Testis (tissue), 3 donors: Measurements from ENCODE around the gene TEX2. TPM values are rescaled to one million over a fixed set of nuclear protein-coding genes. Genes with fewer than 3 reads are reported as not detected.

Source experiments
- DNase-seq: peaks from one replicate; pipeline ENCODE4 v3.0.0-alpha.2; 2019
- H3K27ac ChIP-seq, 2 donors: fragments of 200-600 bp; sonication (generic); one replicate each; pipeline ENCODE4 v1.5.1; 2019
- H3K27me3 ChIP-seq: fragments of 200-600 bp; sonication (generic); one replicate; pipeline ENCODE4 v1.5.1; 2019
- H3K36me3 ChIP-seq: fragments of 200-600 bp; sonication (generic); one replicate; pipeline ENCODE4 v1.5.1; 2017; ENCODE audit warnings: low read depth; ENCODE audit errors: missing control alignments
- H3K4me1 ChIP-seq: fragments of 200-600 bp; sonication (generic); one replicate; pipeline ENCODE4 v1.5.1; 2019
- H3K4me3 ChIP-seq, 2 donors: fragments of 200-600 bp; sonication (generic); one replicate each; pipeline ENCODE4 v1.5.1; 2017 to 2019
- H3K9me3 ChIP-seq: fragments of 200-600 bp; sonication (generic); one replicate; pipeline ENCODE4 v1.5.1; 2017
- CTCF ChIP-seq, 3 experiments: fragments of 450-650 bp in 2 of 3; fragments of 200-600 bp in 1 of 3; sonication (generic) in 1 of 3; IDR thresholded peaks; one replicate each; pipeline ENCODE4 v1.5.1; 2016 to 2019; ENCODE audit warnings: antibody characterized with exemption in 3 of 3, mild to moderate bottlenecking in 2 of 3, moderate library complexity in 1 of 3
- POLR2A ChIP-seq: fragments of 450-650 bp; IDR thresholded peaks from one replicate; pipeline ENCODE4 v1.6.1; 2017; ENCODE audit warnings: antibody characterized with exemption, mild to moderate bottlenecking, moderate library complexity
- WGBS, 2 donors: methylation state at CpG; one replicate each; pipeline ENCODE4 v1.1.5; 2018; 5-methylcytosine and 5-hydroxymethylcytosine counted together
- intact Hi-C: fragments of 100-400 bp; cut with DNase I; formaldehyde crosslinking; loops from one replicate; pipeline ENCODE4 v1.15.1; 2023; ENCODE audit warnings: low total_unique reads
- polyA plus RNA-seq: library from polyadenylated mRNA; stranded (reverse); fragments of 350-450 nt; fragmentation: Illumina TruSeq; extraction: RNeasy Lipid Tissue Mini Kit (QIAGEN cat#74804); gene quantifications from one replicate; pipeline ENCODE4 v1.2.3, GENCODE V29; 2014; ENCODE audit warnings: low read depth, low replicate concordance; ENCODE audit not compliant: insufficient read depth
- total RNA-seq, 2 donors: library from RNA; depleted of rRNA; stranded (reverse); fragments of >200 nt; gene quantifications; one replicate each; pipeline ENCODE4 v1.2.3, GENCODE V29; 2016

TEX2 gene
- total and polyA plus RNA-seq, 3 donors from 2014 or later: 66.0 to 136 (median 99.9) TPM

GRCh38 chr17:64278614-64279013, 15.6 kb upstream of the TEX2 start:
- Histone ChIP-seq H3K27ac (no peak overlapping the region), H3K27me3 (no peaks in the 10 kb centered on the region), H3K4me3 (no peak overlapping the region), H3K36me3 (no peaks in the 10 kb centered on the region), H3K4me1 (peaks cover 7% of the 10 kb centered on the region), H3K9me3 (no peaks in the 10 kb centered on the region)
- intact Hi-C loops: loop anchor here (10.0 kb wide), 1 partner anchor 114 kb away; no protein-coding TSS in a partner anchor
- TF ChIP-seq CTCF (IDR thresholded peaks at IDR 0.05) (no peak), POLR2A (no peak)
- 44 to 52% methylated on average over 3 of the region's 3 CpGs for WGBS, 2 donors
- DNase-seq: no peak

GRCh38 chr17:64277831-64278562, 14.9 kb upstream of the TEX2 start:
- 74 to 80% methylated on average over 7 of the region's 7 CpGs for WGBS, 2 donors
- TF ChIP-seq CTCF (IDR thresholded peaks at IDR 0.05) (no peak), POLR2A (no peak)
- Histone ChIP-seq H3K4me1 (peaks cover 7% of the 10 kb centered on the region), H3K9me3 (no peaks in the 10 kb centered on the region), H3K4me3 (no peak overlapping the region), H3K27me3 (no peaks in the 10 kb centered on the region), H3K27ac (peak overlapping the region; percentile 49 to 72), H3K36me3 (no peaks in the 10 kb centered on the region)
- intact Hi-C loops: loop anchor here (10.0 kb wide), 1 partner anchor 113 kb away; no protein-coding TSS in a partner anchor
- DNase-seq: peak; percentile 29

GRCh38 chr17:64276961-64277505, 14.0 kb upstream of the TEX2 start:
- TF ChIP-seq POLR2A (no peak), CTCF (IDR thresholded peaks at IDR 0.05) (no peak)
- intact Hi-C loops: loop anchor here (10.0 kb wide), 1 partner anchor 112 kb away; no protein-coding TSS in a partner anchor

GRCh38 chr17:64275016-64275415, 12.0 kb upstream of the TEX2 start:
- intact Hi-C loops: loop anchor here (10.0 kb wide), 1 partner anchor 110 kb away; no protein-coding TSS in a partner anchor
- Histone ChIP-seq H3K4me3 (no peak overlapping the region), H3K4me1 (peaks cover 7% of the 10 kb centered on the region), H3K36me3 (no peaks in the 10 kb centered on the region), H3K27me3 (no peaks in the 10 kb centered on the region), H3K27ac (no peak overlapping the region), H3K9me3 (no peaks in the 10 kb centered on the region)
- 80 to 90% methylated on average over 3 of the region's 3 CpGs for WGBS, 2 donors
- DNase-seq: no peak
- TF ChIP-seq CTCF (IDR thresholded peaks at IDR 0.05) (no peak), POLR2A (no peak)

More at GRCh38 chr17:64276961-64277505, 14.0 kb upstream of the TEX2 start:
- Histone ChIP-seq H3K36me3 (no peaks in the 10 kb centered on the region), H3K4me1 (peaks cover 7% of the 10 kb centered on the region), H3K9me3 (no peaks in the 10 kb centered on the region), H3K27ac (peak overlapping the region; percentile 49 to 72), H3K27me3 (no peaks in the 10 kb centered on the region), H3K4me3 (no peak overlapping the region)
- no peak for DNase-seq
- 87 to 89% methylated on average over 11 of the region's 11 CpGs for WGBS, 2 donors
